ENCODE measurements around the gene CGB8.

DNA sequence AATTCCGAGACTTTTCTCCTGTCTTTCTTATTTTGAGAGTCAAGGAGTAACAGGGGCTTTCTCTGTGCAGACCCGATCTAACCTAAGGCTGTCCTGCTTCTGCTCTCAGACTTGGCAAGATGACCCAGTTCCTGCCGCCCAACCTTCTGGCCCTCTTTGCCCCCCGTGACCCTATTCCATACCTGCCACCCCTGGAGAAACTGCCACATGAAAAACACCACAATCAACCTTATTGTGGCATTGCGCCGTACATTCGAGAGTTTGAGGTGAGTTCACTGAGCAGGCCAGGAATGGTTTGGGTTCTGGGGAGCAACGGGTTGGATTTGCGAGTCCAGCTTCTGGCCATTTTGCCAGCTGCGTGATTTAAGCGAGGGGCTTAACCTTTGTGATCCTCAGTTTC, 37.4 kb upstream of the CGB8 start:
- TF ChIP-seq, protein P1, sequence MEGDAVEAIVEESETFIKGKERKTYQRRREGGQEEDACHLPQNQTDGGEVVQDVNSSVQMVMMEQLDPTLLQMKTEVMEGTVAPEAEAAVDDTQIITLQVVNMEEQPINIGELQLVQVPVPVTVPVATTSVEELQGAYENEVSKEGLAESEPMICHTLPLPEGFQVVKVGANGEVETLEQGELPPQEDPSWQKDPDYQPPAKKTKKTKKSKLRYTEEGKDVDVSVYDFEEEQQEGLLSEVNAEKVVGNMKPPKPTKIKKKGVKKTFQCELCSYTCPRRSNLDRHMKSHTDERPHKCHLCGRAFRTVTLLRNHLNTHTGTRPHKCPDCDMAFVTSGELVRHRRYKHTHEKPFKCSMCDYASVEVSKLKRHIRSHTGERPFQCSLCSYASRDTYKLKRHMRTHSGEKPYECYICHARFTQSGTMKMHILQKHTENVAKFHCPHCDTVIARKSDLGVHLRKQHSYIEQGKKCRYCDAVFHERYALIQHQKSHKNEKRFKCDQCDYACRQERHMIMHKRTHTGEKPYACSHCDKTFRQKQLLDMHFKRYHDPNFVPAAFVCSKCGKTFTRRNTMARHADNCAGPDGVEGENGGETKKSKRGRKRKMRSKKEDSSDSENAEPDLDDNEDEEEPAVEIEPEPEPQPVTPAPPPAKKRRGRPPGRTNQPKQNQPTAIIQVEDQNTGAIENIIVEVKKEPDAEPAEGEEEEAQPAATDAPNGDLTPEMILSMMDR (IDR thresholded peaks at IDR 0.05): no peak
- no peak for TF ChIP-seq POLR2A (IDR thresholded peaks at IDR 0.05)

Data from body of pancreas (tissue), 4 donors.